HCT116 (cell line): Measurements from ENCODE around the gene TCP11L2.

Experiments used
- EZH2phosphoT487 ChIP-seq: fragments of 200-600 bp; IDR thresholded peaks from 2 replicates; pipeline ENCODE4 v1.6.1; 2018; ENCODE audit warnings: antibody characterized with exemption, borderline replicate concordance
- POLR2A ChIP-seq: IDR thresholded peaks from 2 replicates; pipeline ENCODE4 v1.7.0; 2011; ENCODE audit warnings: borderline replicate concordance; ENCODE audit not compliant: insufficient read depth, insufficient read length; ENCODE audit errors: extremely low read depth
- RAD21 ChIP-seq: IDR thresholded peaks from 2 replicates; pipeline ENCODE4 v1.6.1; 2012; ENCODE audit warnings: low read depth, mild to moderate bottlenecking
- TCF7L2 ChIP-seq: IDR thresholded peaks from 2 replicates; pipeline ENCODE4 v1.7.0; 2011; ENCODE audit warnings: borderline replicate concordance, inconsistent platforms; ENCODE audit not compliant: insufficient read depth, insufficient read length; ENCODE audit errors: extremely low read depth
- ZNF274 ChIP-seq: fragments of 200-500 bp; sonication (Bioruptor generic); IDR thresholded peaks from 2 replicates; pipeline ENCODE4 v1.6.1; 2014; ENCODE audit warnings: mild to moderate bottlenecking, low read depth, low read length, inconsistent platforms
- TF ChIP-seq, protein P1 (sequence below), 3 experiments: fragments of 200-600 bp in 1 of 3; sonication (generic) in 1 of 3; IDR thresholded peaks in 2 of 3; conservative IDR thresholded peaks in 1 of 3; 2 replicates each; pipeline ENCODE4 v1.5.1; 2012 to 2017; ENCODE audit warnings: low read depth in 2 of 3, low read length in 2 of 3, antibody characterized with exemption in 1 of 3, borderline replicate concordance in 1 of 3, control low read depth in 1 of 3, mild to moderate bottlenecking in 1 of 3, mixed read lengths in 1 of 3, mixed run types in 1 of 3, moderate library complexity in 1 of 3; ENCODE audit not compliant: insufficient read depth in 1 of 3
- TF ChIP-seq, protein P2 (sequence below): IDR thresholded peaks from 2 replicates; pipeline ENCODE4 v1.6.1; 2012

DNA sequence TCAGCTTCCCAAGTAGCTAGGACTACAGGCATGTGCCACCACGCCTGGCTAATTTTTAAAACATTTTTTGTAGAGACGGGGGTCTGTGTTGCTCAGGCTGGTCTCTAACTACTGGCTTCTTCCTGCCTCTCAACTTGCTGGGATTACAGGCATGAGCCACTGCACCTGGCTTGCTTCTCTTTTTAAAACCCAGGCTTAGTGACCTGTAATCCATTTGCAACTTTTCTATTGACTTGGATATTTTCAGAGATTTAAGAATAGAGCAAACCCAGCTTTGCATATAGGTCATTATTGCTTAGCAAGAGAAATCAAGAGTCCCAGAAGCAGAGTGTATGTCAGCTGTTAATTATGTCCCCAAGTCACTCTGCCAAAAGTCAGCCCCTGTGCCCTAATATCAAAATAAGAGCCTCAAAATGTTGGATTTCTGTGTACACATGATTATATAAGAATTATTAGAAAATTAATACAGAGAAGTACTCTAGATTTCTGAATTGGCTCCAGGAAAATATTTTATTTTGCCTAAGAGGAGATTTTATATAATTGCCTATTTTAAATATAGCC is 24.9 kb downstream of the TCP11L2 start:
- TF ChIP-seq, protein P1, sequence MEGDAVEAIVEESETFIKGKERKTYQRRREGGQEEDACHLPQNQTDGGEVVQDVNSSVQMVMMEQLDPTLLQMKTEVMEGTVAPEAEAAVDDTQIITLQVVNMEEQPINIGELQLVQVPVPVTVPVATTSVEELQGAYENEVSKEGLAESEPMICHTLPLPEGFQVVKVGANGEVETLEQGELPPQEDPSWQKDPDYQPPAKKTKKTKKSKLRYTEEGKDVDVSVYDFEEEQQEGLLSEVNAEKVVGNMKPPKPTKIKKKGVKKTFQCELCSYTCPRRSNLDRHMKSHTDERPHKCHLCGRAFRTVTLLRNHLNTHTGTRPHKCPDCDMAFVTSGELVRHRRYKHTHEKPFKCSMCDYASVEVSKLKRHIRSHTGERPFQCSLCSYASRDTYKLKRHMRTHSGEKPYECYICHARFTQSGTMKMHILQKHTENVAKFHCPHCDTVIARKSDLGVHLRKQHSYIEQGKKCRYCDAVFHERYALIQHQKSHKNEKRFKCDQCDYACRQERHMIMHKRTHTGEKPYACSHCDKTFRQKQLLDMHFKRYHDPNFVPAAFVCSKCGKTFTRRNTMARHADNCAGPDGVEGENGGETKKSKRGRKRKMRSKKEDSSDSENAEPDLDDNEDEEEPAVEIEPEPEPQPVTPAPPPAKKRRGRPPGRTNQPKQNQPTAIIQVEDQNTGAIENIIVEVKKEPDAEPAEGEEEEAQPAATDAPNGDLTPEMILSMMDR (IDR thresholded peaks at IDR 0.05 in 2 of 3, conservative IDR thresholded peaks at IDR 0.05 in 1 of 3; ENCODE audit: borderline replicate concordance in 1 of 3, insufficient read depth in 1 of 3, low read depth in 2 of 3, low read length in 2 of 3): no peak
- no peak for TF ChIP-seq POLR2A
- no peak for TF ChIP-seq TCF7L2
- TF ChIP-seq, protein P2, sequence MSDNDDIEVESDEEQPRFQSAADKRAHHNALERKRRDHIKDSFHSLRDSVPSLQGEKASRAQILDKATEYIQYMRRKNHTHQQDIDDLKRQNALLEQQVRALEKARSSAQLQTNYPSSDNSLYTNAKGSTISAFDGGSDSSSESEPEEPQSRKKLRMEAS: no peak
- TF ChIP-seq EZH2phosphoT487: no peak
- TF ChIP-seq ZNF274: no peak
- no peak for TF ChIP-seq RAD21
